Measurements from ENCODE around the gene CACNB1. TPM values are rescaled to one million over a fixed set of nuclear protein-coding genes. Genes with fewer than 3 reads are reported as not detected.
"Not testable (repeated sequence)": the region's sequence is repeated elsewhere in the genome, so short reads cannot be mapped to it uniquely, and the experiment has no call there.

CACNB1 gene
- total RNA-seq, 1 donor = 4.8 TPM

DNA sequence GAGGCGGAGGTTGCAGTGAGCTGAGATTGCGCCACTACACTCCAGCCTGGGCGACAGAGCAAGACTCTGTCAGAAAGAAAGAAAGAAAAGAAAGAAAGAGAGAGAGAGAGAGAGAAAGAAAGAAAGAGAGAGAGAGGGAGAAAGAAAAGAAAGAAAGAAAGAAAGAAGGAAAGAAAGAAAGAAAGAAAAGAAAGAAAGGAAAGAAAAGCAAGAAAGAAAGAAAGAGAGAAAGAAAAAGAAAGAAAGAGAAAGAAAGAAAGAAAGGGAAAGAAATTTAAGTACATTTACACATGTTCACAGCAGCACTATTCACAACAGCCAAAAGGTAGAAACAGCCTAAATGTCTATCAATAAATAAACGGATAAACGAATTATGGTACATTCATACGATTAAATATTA is 67.9 kb downstream of the CACNB1 start:
- not testable (repeated sequence) for DNase-seq (ENCODE audit: low read depth in 2 of 3, low spot score in 2 of 3)

DNA sequence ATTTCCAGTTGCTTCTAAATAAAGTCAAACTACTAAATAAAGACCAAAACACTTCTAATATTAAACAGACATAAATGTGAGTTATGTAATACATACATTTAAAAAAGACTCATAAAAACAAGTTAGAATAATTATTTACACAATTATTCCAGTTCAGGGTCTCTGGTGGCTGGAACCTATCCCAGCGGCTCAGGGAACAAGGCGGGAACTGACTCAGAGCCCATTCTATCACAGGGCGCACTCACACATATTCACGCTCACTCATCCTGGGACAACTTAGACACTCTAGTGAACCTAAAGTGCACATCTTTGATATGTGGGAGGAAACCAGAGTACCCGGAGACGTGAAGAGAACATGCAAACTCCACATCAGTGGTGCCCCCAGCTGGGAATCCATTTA is 71.0 kb downstream of the CACNB1 start:
- DNase-seq (ENCODE audit: low read depth in 2 of 3, low spot score in 2 of 3) = no peak

DNA sequence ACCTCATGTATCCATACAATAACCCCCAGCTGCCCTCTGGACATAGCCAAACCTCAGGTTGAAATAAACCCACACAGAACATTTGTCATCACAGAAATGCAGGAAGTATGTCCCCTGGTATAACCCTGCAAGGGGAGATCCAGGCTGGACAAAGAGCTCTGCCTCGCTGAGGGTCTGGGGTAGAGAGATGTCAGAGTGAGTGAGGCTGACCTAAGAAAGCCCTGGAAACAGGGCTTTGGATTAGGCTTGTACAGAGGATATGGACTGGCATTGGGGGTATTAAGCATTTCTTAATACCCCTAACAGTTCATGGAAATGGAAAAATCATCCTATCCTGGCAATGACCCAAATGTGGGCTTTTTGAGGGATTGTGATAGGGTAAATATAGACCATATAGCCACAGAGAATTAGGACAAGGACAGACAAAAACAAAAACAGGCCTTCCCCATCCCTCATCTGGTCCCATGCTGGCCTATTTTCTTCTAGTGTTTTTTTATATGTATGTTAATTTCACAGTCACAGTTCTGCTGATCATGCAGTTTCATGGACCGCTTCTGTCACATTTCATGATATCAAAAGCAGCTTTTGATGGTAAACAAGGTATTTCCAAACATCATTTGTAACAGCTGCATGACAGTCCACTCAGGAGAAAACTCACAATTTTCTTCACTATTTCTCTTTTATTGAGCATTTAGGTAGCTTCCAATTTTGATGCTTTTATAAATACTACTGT is 72.2 kb downstream of the CACNB1 start:
- DNase-seq (ENCODE audit: low read depth in 2 of 3, low spot score in 2 of 3) = no peak

DNA sequence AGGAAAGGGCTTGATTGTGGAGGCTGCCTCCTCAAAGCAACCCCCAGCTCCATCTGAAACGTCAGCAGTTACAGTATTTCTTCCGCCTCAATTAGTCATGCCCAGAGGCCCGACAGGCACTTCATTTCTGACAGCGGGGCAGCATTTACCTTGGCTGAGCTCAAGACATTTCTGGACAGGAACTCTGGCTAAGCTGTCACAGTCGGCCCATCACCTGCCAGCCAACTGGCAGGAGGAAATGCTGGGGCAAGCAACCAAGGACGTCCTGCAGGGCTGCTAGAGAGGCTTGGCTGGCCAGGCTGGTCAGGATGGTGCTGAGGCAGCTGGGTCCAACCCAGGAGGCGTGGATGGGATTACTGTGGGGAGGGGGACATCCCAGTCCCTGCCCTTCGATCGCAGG is 73.8 kb downstream of the CACNB1 start:
- no peak for DNase-seq (ENCODE audit: low read depth in 2 of 3, low spot score in 2 of 3)

Other genes starting within 250 kb of the CACNB1 start
- not detected for gene FBXO47, start 230.3 kb downstream of the CACNB1 start, total RNA-seq
- gene PLXDC1, start 46.0 kb downstream of the CACNB1 start, total RNA-seq = under 0.01 TPM
- 0.54 TPM for gene ARL5C, start 31.5 kb downstream of the CACNB1 start, total RNA-seq
- 3,460 TPM for gene RPL19, start 2.6 kb upstream of the CACNB1 start, total RNA-seq
- not detected for gene STAC2, start 28.3 kb upstream of the CACNB1 start, total RNA-seq
- gene FBXL20, start 204.0 kb upstream of the CACNB1 start, total RNA-seq = 22.4 TPM